ENCODE data around the gene KHDRBS1. TPM values are rescaled to one million over a fixed set of nuclear protein-coding genes. Genes with fewer than 3 reads are reported as not detected.
A peak's percentile ranks its signal among the peaks of the same experiment; 100 is the strongest.
"Not testable (repeated sequence)": the region's sequence is repeated elsewhere in the genome, so short reads cannot be mapped to it uniquely, and the experiment has no call there.

The KHDRBS1 gene
- total RNA-seq, 1 donor from 2014 or later, result 139 TPM

DNA sequence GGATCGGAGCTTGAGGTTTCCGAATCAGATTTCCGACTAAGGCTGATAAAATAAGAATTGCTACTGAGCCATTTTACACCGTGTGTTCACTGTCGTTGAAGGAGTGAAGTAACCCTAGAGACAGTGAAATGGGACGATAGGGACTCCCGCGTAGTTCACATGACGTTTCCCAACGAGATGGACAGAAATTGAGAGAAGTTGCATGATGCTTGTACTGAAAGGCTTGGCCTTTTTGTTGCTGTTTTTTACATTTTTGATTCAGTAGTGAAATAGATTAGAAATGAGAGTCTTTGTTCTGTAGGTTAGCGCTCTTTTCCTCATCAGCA lies 1.2 kb downstream of the KHDRBS1 start:
- DNase-seq (ENCODE audit: low read depth) (no peak), FAIRE-seq (no peak)
- H3K36me3 ChIP-seq (ENCODE audit: insufficient read depth, low read length), result no peaks in the 10 kb centered on the region
- H3K4me2 ChIP-seq (ENCODE audit: low read length), result peak overlapping the region; percentile 82
- Mint-ChIP-seq H3K9me3 (ENCODE audit: unreplicated experiment) (no peaks in the 10 kb centered on the region), H3K27me3 (ENCODE audit: low read depth, unreplicated experiment) (no peaks in the 10 kb centered on the region), H3K4me1 (ENCODE audit: low read depth, unreplicated experiment) (peaks cover 22% of the 10 kb centered on the region), H3K4me3 (ENCODE audit: unreplicated experiment) (peak overlapping the region; percentile 99), H3K27ac (ENCODE audit: unreplicated experiment) (peak overlapping the region; percentile 67), H3K36me3 (ENCODE audit: low read depth, unreplicated experiment) (peaks cover 12% of the 10 kb centered on the region)
- H3K4me3 ChIP-seq (ENCODE audit: insufficient read depth, low read depth, low read length), result peak overlapping the region; percentile 93
- no peak overlapping the region for H2AFZ ChIP-seq (ENCODE audit: low read depth, low read length)
- peaks cover 62% of the 10 kb centered on the region for H3K79me2 ChIP-seq (ENCODE audit: insufficient read depth, low read length)
- TF ChIP-seq, protein P1, sequence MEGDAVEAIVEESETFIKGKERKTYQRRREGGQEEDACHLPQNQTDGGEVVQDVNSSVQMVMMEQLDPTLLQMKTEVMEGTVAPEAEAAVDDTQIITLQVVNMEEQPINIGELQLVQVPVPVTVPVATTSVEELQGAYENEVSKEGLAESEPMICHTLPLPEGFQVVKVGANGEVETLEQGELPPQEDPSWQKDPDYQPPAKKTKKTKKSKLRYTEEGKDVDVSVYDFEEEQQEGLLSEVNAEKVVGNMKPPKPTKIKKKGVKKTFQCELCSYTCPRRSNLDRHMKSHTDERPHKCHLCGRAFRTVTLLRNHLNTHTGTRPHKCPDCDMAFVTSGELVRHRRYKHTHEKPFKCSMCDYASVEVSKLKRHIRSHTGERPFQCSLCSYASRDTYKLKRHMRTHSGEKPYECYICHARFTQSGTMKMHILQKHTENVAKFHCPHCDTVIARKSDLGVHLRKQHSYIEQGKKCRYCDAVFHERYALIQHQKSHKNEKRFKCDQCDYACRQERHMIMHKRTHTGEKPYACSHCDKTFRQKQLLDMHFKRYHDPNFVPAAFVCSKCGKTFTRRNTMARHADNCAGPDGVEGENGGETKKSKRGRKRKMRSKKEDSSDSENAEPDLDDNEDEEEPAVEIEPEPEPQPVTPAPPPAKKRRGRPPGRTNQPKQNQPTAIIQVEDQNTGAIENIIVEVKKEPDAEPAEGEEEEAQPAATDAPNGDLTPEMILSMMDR (IDR thresholded peaks at IDR 0.05; ENCODE audit: insufficient read depth, low read depth, low read length), result no peak
- TF ChIP-seq EZH2 (IDR thresholded peaks at IDR 0.05; ENCODE audit: insufficient read depth, low read length), result no peak
- H3K4me1 ChIP-seq (ENCODE audit: insufficient read depth, low read length), result peaks cover 18% of the 10 kb centered on the region
- H3K9ac ChIP-seq (ENCODE audit: low read length), result peak overlapping the region; percentile 99
- peak overlapping the region; percentile 95 for H3K27ac ChIP-seq (ENCODE audit: low read depth, low read length)
- H4K20me1 ChIP-seq (ENCODE audit: insufficient read depth, low read length), result peaks cover 58% of the 10 kb centered on the region
- no peaks in the 10 kb centered on the region for H3K27me3 ChIP-seq (ENCODE audit: insufficient read depth, low read length)
- H3K9me3 ChIP-seq (ENCODE audit: insufficient read depth, low read depth, low read length), result no peaks in the 10 kb centered on the region

DNA sequence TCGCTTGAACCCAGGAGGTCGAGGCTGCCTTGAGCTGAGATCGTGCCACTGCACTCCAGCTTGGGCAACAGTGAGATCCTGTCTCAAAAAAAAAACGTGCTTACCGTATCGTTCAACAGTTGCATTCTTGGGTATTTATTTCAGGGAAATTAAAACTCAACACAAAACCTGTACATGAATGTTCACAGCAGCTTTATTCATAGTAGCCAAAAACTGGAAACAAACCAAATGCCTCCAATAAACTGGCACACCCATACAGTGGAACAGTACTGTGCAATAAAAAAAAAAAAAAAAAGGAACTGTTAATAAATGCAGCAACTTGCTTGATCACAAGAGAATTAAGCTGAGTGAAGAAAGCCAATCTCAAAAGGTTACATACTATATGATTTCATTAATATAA lies 6.7 kb downstream of the KHDRBS1 start:
- Histone ChIP-seq H3K79me2 (ENCODE audit: insufficient read depth, low read length) (peaks cover 99% of the 10 kb centered on the region), H3K4me2 (ENCODE audit: low read length) (peak overlapping the region; percentile 66)

DNA sequence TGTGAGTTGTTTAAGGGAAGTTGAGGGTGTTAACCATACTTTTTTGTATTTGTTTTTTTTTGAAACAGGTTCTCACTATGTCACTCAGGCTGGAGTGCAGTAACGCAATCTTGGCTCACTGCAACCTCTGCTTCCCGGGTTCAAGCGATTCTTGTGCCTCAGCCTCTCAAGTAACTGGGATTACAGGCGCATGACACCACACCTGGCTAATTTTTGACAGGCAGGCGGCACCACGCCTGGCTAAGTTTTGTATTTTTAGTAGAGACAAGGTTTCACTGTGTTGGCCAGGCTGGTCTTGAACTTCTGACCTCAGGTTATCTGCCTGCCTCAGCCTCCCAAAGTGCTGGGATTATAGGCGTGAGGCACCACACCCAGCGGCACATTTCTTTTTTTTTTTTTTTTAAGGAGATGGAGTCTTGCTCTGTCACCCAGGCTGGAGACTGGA lies 7.9 kb downstream of the KHDRBS1 start:
- not testable (repeated sequence) for H3K9ac ChIP-seq (ENCODE audit: low read length); H3K27ac Mint-ChIP-seq (ENCODE audit: unreplicated experiment); H3K9me3 ChIP-seq (ENCODE audit: insufficient read depth, low read depth, low read length); H3K36me3 ChIP-seq (ENCODE audit: insufficient read depth, low read length); FAIRE-seq; H3K4me3 ChIP-seq (ENCODE audit: insufficient read depth, low read depth, low read length); H3K27me3 ChIP-seq (ENCODE audit: insufficient read depth, low read length); H3K36me3 Mint-ChIP-seq (ENCODE audit: low read depth, unreplicated experiment); H3K9me3 Mint-ChIP-seq (ENCODE audit: unreplicated experiment); H3K27me3 Mint-ChIP-seq (ENCODE audit: low read depth, unreplicated experiment); H3K4me2 ChIP-seq (ENCODE audit: low read length); H3K27ac ChIP-seq (ENCODE audit: low read depth, low read length); H2AFZ ChIP-seq (ENCODE audit: low read depth, low read length); H3K4me3 Mint-ChIP-seq (ENCODE audit: unreplicated experiment); DNase-seq (ENCODE audit: low read depth)
- Histone ChIP-seq H4K20me1 (ENCODE audit: insufficient read depth, low read length) (peaks cover 97% of the 10 kb centered on the region), H3K79me2 (ENCODE audit: insufficient read depth, low read length) (peaks cover 99% of the 10 kb centered on the region), H3K4me1 (ENCODE audit: insufficient read depth, low read length) (peaks cover 10% of the 10 kb centered on the region)
- peaks cover 17% of the 10 kb centered on the region for H3K4me1 Mint-ChIP-seq (ENCODE audit: low read depth, unreplicated experiment)

More for the DNA sequence above, 6.7 kb downstream of the KHDRBS1 start:
- DNase-seq (ENCODE audit: low read depth) (no peak), FAIRE-seq (no peak)
- Histone ChIP-seq H2AFZ (ENCODE audit: low read depth, low read length) (no peak overlapping the region), H3K4me1 (ENCODE audit: insufficient read depth, low read length) (peaks cover 22% of the 10 kb centered on the region), H3K9ac (ENCODE audit: low read length) (peak overlapping the region; percentile 33), H3K27ac (ENCODE audit: low read depth, low read length) (no peak overlapping the region), H3K4me3 (ENCODE audit: insufficient read depth, low read depth, low read length) (peak overlapping the region; percentile 20), H3K36me3 (ENCODE audit: insufficient read depth, low read length) (peaks cover 8% of the 10 kb centered on the region), H4K20me1 (ENCODE audit: insufficient read depth, low read length) (peaks cover 97% of the 10 kb centered on the region), H3K9me3 (ENCODE audit: insufficient read depth, low read depth, low read length) (no peaks in the 10 kb centered on the region), H3K27me3 (ENCODE audit: insufficient read depth, low read length) (no peaks in the 10 kb centered on the region)
- peaks cover 25% of the 10 kb centered on the region for H3K4me1 Mint-ChIP-seq (ENCODE audit: low read depth, unreplicated experiment)
- TF ChIP-seq EZH2 (IDR thresholded peaks at IDR 0.05; ENCODE audit: insufficient read depth, low read length), result no peak
- peak overlapping the region; percentile 45 for H3K4me3 Mint-ChIP-seq (ENCODE audit: unreplicated experiment)
- no peaks in the 10 kb centered on the region for H3K9me3 Mint-ChIP-seq (ENCODE audit: unreplicated experiment)
- no peaks in the 10 kb centered on the region for H3K27me3 Mint-ChIP-seq (ENCODE audit: low read depth, unreplicated experiment)
- peaks cover 8% of the 10 kb centered on the region for H3K36me3 Mint-ChIP-seq (ENCODE audit: low read depth, unreplicated experiment)
- no peak overlapping the region for H3K27ac Mint-ChIP-seq (ENCODE audit: unreplicated experiment)
